ENCODE results near the gene NRP1. TPM values are rescaled to one million over a fixed set of nuclear protein-coding genes. Genes with fewer than 3 reads are reported as not detected.

NRP1 gene
- total and polyA plus RNA-seq, 9 donors, result 39.6 to 134 (median 67.2) TPM

DNA sequence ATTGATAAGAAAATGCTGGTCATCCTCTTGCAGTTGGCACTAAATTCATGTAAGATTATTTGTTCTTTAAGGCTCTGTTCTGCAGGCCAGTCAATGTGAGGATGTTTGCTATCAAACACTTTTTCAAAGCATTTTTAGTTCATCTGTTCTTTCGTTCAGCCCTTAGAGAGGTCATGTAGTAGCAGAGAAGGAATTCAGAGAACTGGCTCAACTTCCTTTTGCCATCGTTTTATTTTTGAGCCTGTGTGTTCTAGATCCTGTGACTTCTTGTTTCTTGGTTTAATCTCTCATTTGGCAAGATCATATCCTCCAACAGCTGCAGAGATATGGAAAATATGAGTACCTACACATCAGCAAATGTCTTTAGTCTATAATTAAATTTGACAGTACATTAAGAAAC lies 184.3 kb downstream of the NRP1 start:
- H3K27me3 ChIP-seq, result no peaks in the 10 kb centered on the region
- intact Hi-C loops (cut with DNase I), result no loop called here
- H3K4me1 ChIP-seq (ENCODE audit: insufficient read depth), result peaks cover 25% of the 10 kb centered on the region
- no peaks in the 10 kb centered on the region for H3K9me3 ChIP-seq
- H3K36me3 ChIP-seq, result no peaks in the 10 kb centered on the region
- DNase-seq, result no peak
- H3K27ac ChIP-seq, result no peak overlapping the region
- TF ChIP-seq POLR2A (IDR thresholded peaks at IDR 0.05) (no peak), EP300 (IDR thresholded peaks at IDR 0.05) (no peak)
- TF ChIP-seq, protein P1, sequence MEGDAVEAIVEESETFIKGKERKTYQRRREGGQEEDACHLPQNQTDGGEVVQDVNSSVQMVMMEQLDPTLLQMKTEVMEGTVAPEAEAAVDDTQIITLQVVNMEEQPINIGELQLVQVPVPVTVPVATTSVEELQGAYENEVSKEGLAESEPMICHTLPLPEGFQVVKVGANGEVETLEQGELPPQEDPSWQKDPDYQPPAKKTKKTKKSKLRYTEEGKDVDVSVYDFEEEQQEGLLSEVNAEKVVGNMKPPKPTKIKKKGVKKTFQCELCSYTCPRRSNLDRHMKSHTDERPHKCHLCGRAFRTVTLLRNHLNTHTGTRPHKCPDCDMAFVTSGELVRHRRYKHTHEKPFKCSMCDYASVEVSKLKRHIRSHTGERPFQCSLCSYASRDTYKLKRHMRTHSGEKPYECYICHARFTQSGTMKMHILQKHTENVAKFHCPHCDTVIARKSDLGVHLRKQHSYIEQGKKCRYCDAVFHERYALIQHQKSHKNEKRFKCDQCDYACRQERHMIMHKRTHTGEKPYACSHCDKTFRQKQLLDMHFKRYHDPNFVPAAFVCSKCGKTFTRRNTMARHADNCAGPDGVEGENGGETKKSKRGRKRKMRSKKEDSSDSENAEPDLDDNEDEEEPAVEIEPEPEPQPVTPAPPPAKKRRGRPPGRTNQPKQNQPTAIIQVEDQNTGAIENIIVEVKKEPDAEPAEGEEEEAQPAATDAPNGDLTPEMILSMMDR (IDR thresholded peaks at IDR 0.05), result no peak
- H3K4me3 ChIP-seq, result no peak overlapping the region
- 5 to 6% (median 5%) methylated on average over 2 of the region's 2 CpGs for WGBS, 3 donors

DNA sequence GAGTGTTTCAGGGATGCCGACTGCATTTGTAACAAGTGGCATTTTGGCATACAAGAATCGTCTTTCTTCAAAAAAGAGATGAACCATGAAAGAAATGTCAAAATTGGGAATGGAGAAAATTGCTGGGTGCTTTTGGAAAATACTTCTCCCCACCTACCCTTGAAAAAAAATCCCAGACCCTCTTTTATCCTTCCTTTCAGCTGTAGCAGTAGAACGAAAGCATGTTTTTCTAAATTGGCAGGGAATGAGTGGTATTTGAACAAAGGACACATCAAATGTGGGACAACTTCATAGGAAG lies 187.5 kb downstream of the NRP1 start:
- DNase-seq, result no peak
- Histone ChIP-seq H3K4me1 (ENCODE audit: insufficient read depth) (peaks cover 26% of the 10 kb centered on the region), H3K36me3 (no peaks in the 10 kb centered on the region), H3K4me3 (no peak overlapping the region), H3K27me3 (no peaks in the 10 kb centered on the region), H3K9me3 (no peaks in the 10 kb centered on the region), H3K27ac (no peak overlapping the region)
- WGBS, 3 donors, result 92 to 94% (median 93%) methylated on average over 3 of the region's 3 CpGs
- TF ChIP-seq POLR2A (IDR thresholded peaks at IDR 0.05) (no peak), EP300 (IDR thresholded peaks at IDR 0.05) (no peak)
- TF ChIP-seq, protein P1 (IDR thresholded peaks at IDR 0.05), result no peak
- intact Hi-C loops (cut with DNase I), result no loop called here

DNA sequence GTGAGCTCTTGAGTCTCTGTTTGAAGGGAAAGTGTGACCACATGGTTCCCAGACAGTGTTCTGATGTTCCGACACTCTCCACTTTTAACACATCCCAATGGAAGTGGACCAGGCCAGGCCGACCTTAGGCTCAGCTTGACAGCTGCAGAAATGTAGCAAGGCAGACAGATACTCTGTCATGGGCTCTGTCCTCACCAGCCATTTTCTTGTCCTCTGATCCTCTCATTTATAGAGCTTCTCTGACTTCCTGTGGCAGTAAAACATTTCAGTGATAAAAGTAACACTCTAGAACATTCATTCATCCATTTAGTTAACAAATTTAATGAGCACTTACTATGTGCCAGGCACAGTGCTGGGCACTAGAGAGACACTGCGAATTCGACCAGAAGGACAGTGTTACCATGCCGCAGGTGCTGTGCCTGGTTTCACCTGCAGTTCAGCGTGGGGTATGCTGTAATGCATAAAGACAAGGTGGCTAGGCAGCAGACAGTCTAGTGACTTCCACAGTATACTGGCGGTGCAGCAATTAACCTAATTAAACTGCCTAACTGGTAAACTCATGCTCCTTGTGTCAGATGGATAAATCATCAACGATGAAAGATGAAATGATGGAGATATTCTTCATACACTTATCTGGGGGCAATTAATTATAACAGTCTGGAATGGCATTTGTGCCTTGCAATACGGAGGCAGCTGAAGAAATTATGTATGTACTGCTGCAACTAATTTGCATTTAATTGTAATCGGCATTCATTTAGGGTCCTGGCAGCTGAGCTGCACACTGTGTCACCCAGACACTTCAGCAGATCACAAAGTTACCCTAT lies 188.1 kb downstream of the NRP1 start:
- no peaks in the 10 kb centered on the region for H3K36me3 ChIP-seq
- 91% methylated on average over 10 of the region's 10 CpGs for WGBS, 3 donors

DNA sequence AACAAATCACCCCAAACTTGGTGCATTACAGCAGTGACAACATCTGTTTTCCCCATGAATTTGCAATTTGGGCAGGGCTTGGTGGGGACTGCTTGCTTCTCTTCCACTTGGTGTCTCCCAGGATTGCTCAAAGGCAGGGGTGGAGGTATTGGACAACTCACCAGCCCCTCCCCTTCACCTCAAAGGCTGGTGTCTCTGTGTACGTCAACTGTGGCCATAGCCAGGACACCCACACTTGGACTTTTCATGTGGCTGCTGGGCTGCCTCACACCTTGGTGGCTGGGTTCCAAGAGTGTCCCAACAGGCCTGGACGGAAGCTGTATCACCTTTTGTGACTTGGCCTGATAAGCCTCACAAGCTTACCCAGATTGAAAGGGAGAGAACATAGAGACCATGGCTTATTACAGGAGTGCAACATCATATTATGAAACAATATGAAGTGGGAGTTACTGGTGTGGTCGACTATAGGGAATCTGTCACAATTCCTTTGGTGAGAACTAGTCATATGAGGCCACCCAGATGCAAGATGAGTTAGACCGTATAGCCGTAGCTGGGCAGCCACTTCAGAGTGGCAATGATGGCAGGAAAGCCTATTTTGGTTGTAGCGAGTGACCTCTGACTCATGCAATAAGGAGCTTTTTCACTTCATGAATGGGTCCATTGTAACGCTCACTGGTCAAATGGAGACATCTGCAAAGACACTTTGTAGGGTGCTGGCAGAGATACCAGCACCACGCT lies 188.8 kb downstream of the NRP1 start:
- H3K9me3 ChIP-seq, result no peaks in the 10 kb centered on the region
- H3K27ac ChIP-seq, result no peak overlapping the region
- H3K4me1 ChIP-seq (ENCODE audit: insufficient read depth), result peaks cover 14% of the 10 kb centered on the region
- DNase-seq, result no peak
- H3K36me3 ChIP-seq, result no peaks in the 10 kb centered on the region
- no peaks in the 10 kb centered on the region for H3K27me3 ChIP-seq
- WGBS, 3 donors, result 89 to 93% (median 91%) methylated on average over 8 of the region's 8 CpGs
- TF ChIP-seq, protein P1 (IDR thresholded peaks at IDR 0.05), result no peak
- no peak for TF ChIP-seq EP300 (IDR thresholded peaks at IDR 0.05)
- no peak for TF ChIP-seq POLR2A (IDR thresholded peaks at IDR 0.05)
- H3K4me3 ChIP-seq, result no peak overlapping the region
- intact Hi-C loops (cut with DNase I), result no loop called here

More for the DNA sequence above, 188.1 kb downstream of the NRP1 start:
- no peak overlapping the region for H3K27ac ChIP-seq
- no peaks in the 10 kb centered on the region for H3K27me3 ChIP-seq
- H3K9me3 ChIP-seq, result no peaks in the 10 kb centered on the region
- DNase-seq, result no peak
- H3K4me1 ChIP-seq (ENCODE audit: insufficient read depth), result peaks cover 20% of the 10 kb centered on the region
- no peak overlapping the region for H3K4me3 ChIP-seq
- intact Hi-C loops (cut with DNase I), result no loop called here
- TF ChIP-seq POLR2A (IDR thresholded peaks at IDR 0.05), result no peak
- no peak for TF ChIP-seq EP300 (IDR thresholded peaks at IDR 0.05)
